Activated effector memory CD4-positive, alpha-beta T cell treated with anti-CD3 and anti-CD28 coated beads, Interleukin-2, amount 50 U/mL, for 16 hours (primary cell): ENCODE measurements around the gene RABGGTA.

Source experiments
- DNase-seq: peaks from one replicate; pipeline ENCODE4 v3.0.0-alpha.2; 2020

Gene RABGGTA

DNA sequence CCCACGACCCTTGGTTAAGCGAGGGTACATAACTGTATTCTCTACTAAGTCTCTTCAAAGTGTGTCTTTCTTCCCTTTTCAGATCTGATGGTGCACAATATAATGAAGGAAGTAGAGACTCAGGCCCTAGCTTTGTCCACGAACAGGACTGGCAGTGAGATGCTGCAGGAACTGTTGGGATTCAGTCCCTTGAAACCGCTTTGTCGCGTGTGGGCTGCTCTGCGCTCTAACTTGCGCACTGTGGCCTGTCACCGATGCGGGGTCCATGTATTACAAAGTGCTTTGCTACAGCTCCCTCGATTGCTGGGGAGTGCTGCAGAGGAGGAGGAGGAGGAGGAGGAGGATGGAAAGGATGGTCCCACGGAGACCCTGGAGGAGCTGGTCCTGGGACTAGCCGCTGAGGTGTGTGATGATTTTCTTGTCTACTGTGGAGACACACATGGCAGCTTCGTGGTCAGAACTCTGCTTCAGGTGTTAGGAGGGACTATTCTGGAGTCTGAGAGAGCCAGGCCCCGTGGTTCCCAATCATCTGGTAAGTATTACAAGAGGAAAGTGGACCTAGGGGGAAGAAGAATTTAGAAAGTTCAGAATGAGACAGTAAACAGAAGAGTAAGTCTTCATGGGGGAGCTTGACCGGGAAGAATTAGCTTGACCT, 29.1 kb upstream of the RABGGTA start:
- no peak for DNase-seq

GRCh38 chr14:24299255-24300191, 28.1 kb upstream of the RABGGTA start, which contains the start of the genes DHRS1 and NOP9:
Gene DHRS1 (minus strand): TSS chr14:24299780. CDS start chr14:24299106, 674 bp downstream.
Gene NOP9 (plus strand): TSS chr14:24299850. CDS start chr14:24299955, 105 bp downstream.
- DNase-seq, result peak; percentile 98

GRCh38 chr14:24298892-24299254, 27.5 kb upstream of the RABGGTA start:
- DNase-seq, result no peak

DNA sequence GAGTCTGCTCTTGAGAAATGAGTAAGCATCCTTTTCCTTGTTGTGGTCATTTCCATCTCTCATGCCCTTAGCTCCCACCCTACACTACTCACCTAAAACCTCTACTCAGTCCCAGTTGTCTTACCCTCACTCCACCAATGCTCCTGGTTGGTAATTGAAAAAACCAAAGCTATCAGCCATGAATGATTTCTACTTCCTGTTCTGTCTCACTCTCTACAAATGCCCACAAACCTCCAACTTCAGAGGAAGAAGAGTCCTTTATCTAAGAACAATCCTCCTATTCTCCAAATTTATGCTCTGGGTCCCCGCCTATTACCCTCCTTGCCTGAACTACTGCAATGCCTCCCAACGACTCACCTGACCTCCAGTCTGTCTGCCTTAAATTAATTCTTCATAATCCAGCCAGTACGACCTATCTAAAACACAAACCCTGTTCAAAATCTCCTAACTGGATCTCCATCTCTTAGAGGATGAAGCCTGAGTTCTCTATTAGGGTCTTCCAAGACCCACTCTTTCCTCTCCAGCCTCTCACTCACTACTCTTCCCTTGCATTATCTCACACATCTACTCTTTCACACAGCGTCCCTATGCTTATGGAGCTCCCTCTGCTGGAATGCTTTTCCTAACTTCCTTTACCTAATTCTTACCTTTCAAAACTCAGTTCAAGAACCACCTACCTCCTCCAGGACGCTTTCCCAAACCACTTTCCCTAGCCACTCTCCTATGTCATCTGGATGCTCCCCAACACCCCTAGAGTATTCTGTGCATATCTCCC, 26.0 kb upstream of the RABGGTA start:
- DNase-seq, result no peak

GRCh38 chr14:24296341-24297157, 25.2 kb upstream of the RABGGTA start:
- DNase-seq, result peak; percentile 89

- DNase-seq, result no peak
Observed at GRCh38 chr14:24293525-24293924, 22.1 kb upstream of the RABGGTA start.

DNA sequence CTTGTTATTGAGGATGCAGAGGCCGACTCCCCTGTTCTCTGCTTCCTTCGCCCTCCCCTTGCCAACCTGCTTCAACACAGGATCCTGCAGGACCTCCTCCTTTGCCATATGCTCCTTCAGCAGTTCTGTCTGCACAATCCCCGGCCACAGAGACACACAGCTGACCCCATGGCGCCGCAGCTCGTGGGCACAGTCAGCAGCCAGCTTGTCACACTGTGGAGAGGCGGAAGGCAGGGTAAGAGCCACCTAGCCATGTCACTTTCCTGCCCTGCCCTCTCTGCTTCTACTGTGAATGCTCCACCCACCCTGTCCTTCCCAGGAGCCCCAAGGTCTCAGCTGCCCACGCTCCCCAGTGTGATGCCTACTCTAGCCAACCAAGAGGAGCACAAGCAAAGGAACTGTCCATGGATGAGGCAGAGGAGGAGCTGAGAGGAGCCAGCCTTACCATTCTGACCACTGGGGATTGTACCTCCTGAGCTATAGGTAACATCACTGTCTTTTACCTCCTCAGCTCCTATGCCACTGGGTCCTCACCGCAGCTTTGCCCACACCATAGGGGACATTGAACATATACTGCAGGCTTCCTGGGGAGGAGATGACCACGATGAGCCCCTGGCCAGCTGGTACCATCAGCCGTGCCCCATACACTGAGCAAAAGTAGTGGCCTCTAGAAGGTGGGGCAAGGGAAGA, 20.9 kb upstream of the RABGGTA start:
- DNase-seq, result no peak

DNA sequence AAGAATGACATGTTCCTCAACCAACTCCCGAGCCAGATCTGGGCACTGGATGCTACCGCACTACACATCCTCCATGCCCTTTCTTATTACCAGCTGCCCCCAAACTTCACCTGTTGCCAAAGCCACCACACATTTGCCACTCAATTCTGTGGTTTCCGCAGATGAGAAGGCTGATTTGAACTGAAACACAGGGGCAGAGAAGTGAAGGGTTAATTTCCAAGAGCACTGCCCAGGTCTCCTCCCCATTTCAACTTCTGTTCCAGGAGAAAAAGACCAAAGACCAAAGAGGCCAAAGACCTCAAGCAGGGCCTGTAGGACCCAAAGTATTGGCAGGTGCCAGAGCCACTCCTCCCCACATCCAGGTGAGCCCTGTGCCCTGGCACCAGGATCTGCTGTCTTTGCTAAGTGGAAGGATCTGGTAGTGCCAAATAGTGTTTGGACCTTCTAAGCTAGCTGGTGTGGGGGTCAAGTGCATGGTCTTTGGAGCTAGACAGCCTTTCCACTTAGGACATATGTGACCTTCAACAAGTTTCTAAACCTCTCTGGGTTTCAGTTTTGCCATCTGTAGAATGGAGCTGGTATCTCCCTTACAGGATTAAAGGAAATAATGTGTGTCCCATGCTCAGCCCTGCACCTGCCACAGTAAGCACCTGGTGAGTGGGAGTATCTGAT, 20.2 kb upstream of the RABGGTA start:
- no peak for DNase-seq

- DNase-seq, result no peak
Observed at GRCh38 chr14:24290746-24291145, 19.3 kb upstream of the RABGGTA start.

GRCh38 chr14:24289649-24290280, 18.4 kb upstream of the RABGGTA start:
- peak; percentile 80 for DNase-seq

- DNase-seq, result no peak
Observed at GRCh38 chr14:24286996-24287395, 15.6 kb upstream of the RABGGTA start.

DNA sequence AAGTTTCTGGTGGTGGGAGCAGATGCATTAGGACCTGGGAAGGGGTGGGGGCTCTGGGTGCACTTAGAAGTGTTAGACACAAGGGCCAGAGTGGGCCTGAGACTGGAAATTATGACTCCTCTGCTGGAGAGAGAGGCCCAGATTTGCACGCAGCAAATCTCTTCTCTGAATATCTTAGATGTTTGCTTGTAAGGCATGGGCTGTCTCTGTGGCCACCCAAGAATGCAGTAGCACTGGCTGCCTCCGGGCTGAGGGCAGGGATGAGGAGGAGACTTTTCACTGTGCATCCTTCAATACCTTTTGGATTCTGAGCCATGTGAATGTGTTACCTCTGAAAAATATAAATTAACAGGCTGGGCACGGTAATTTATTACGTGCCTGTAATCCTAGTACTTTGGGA, 14.0 kb upstream of the RABGGTA start:
- DNase-seq, result no peak

- DNase-seq, result no peak
Observed at GRCh38 chr14:24284501-24285035, 13.2 kb upstream of the RABGGTA start.

DNA sequence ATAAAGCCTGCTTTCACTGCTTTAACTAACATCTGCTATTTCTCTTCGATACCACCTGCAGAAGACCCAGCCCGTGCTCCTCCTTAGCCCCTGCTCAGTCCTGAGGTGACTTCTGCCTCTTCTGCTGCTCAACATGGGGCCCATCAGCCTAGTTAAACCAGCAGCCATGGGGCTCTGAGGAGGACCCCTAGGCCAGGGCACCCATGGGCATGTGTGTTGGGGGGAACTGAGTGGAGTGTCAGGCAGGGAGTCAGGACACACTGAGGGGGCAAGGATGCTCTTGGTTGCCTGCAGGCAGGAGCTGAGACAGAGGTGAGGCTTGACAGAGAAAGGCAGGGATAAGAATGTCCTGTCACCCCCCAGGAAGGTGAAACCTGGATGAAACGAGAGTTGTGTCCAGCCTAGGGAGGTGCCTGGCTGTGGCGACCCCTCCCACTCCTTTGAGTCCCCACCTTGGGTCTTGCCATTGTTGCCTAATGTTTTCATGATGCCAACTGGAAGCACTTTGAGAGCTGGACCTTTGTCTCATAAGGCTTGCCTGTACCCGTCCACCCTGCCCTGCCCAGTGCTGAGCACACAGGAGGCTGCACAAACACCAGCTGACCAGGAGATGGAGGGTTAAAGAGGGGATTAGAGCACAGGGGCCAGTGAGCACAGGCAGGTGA, 12.5 kb upstream of the RABGGTA start:
- no peak for DNase-seq

DNA sequence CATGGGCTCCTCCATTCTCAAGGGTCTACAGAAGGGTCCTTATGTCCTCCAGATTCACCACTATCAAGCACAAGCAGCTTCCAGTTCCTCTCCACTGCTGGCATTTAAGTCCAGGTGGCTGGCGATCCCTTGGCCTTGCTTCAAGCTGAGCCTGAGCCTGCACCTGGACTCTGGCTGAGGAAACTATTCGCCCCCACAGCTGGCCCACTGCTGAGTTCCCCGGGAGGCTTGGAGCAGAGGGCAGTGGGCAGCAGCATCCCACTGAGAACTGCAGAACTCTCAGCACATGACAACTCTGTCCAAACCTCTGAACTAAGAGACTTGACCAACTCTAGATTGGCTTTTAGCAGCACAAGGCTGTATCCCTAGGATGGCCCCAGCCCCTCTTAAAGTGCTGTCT, 11.3 kb upstream of the RABGGTA start:
- DNase-seq, result no peak

DNA sequence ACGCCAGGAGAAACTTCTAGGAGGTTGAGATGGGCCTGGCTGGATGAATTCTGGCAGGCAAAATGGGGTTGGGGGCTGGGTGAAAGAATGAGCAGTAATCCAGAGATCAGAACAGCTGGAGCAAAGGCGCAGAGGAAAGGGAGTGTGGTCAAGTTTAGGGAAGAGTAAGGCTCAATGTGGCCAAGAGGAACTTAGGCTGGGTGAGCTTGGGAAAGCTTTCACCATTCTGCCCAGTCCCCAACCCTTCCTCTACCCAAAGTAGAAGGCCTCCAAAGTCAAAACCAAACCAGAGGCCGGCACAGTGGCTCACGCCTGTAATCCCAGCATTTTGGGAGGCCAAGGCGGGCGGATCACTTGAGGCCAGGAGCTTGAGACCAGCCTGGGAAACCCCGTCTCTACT, 10.2 kb upstream of the RABGGTA start:
- DNase-seq, result no peak

- no peak for DNase-seq
Observed at GRCh38 chr14:24280797-24281460, 9.5 kb upstream of the RABGGTA start.

- DNase-seq, result peak; percentile 80
Observed at GRCh38 chr14:24279301-24280186, 8.1 kb upstream of the RABGGTA start.
